Neural cell (in vitro differentiated cells): ENCODE results near the gene POLR1G. TPM values are rescaled to one million over a fixed set of nuclear protein-coding genes. Genes with fewer than 3 reads are reported as not detected.
A peak's percentile ranks its signal among the peaks of the same experiment; 100 is the strongest.

Experiments
- H2AFZ ChIP-seq: fragments of 200-600, 300-800 bp; sonication (generic), shearing (Covaris generic); 2 replicates; pipeline ENCODE4 v1.6.0; 2014; ENCODE audit warnings: low read depth, mild to moderate bottlenecking, antibody characterized with exemption, low read length, moderate library complexity
- H3F3A ChIP-seq: fragments of 200-600 bp; shearing (Covaris generic); 2 replicates; pipeline ENCODE4 v1.6.1; 2016; ENCODE audit warnings: mild to moderate bottlenecking, moderate library complexity, mixed read lengths, antibody characterized with exemption, low read length; ENCODE audit not compliant: insufficient read depth, poor library complexity, severe bottlenecking
- H3K27ac ChIP-seq: fragments of 200-600, 300-800 bp; sonication (generic), shearing (Covaris generic); 2 replicates; pipeline ENCODE4 v1.5.1; 2014; ENCODE audit warnings: mild to moderate bottlenecking, low read length, moderate library complexity
- H3K27me3 ChIP-seq: fragments of 300-800, 200-600 bp; sonication (generic), shearing (Covaris generic); 2 replicates; pipeline ENCODE4 v1.6.0; 2014; ENCODE audit warnings: mild to moderate bottlenecking, low read depth, low read length, moderate library complexity; ENCODE audit not compliant: insufficient read depth
- H3K36me3 ChIP-seq: fragments of 300-800, 200-600 bp; sonication (generic), shearing (Covaris generic); 2 replicates; pipeline ENCODE4 v1.5.1; 2014; ENCODE audit warnings: mild to moderate bottlenecking, antibody characterized with exemption, low read length, moderate library complexity; ENCODE audit not compliant: insufficient read depth
- H3K4me2 ChIP-seq: fragments of 300-800, 200-600 bp; sonication (generic), shearing (Covaris generic); 2 replicates; pipeline ENCODE4 v1.6.0; 2014; ENCODE audit warnings: mild to moderate bottlenecking, low read length
- H3K4me3 ChIP-seq: fragments of 300-800, 200-600 bp; sonication (generic), shearing (Covaris generic); 2 replicates; pipeline ENCODE4 v1.5.1; 2014; ENCODE audit warnings: mild to moderate bottlenecking, low read length, moderate library complexity
- H3K79me2 ChIP-seq: fragments of 200-600 bp; shearing (Covaris generic); replicated peaks from 2 replicates; pipeline ENCODE4 v1.6.0; 2014; ENCODE audit warnings: mild to moderate bottlenecking, low read length, moderate library complexity; ENCODE audit not compliant: insufficient read depth
- H3K9ac ChIP-seq: fragments of 300-800, 200-600 bp; sonication (generic), shearing (Covaris generic); 2 replicates; pipeline ENCODE4 v1.6.1; 2016; ENCODE audit warnings: mild to moderate bottlenecking, low read length, mixed read lengths
- H3K9me2 ChIP-seq: fragments of 200-600 bp; shearing (Covaris generic); 2 replicates; pipeline ENCODE4 v1.6.1; 2016; ENCODE audit warnings: mild to moderate bottlenecking, low read length, mixed read lengths; ENCODE audit not compliant: insufficient read depth
- H3K9me3 ChIP-seq: fragments of 200-600, 300-800 bp; sonication (generic), shearing (Covaris generic); 2 replicates; pipeline ENCODE4 v1.6.1; 2016; ENCODE audit warnings: mild to moderate bottlenecking, mixed run types, low read length, moderate library complexity, mixed read lengths
- H4K20me1 ChIP-seq: fragments of 200-600 bp; shearing (Covaris generic); 2 replicates; pipeline ENCODE4 v1.6.1; 2016; ENCODE audit warnings: mild to moderate bottlenecking, mixed run types; ENCODE audit not compliant: insufficient read depth
- CTCF ChIP-seq: fragments of 450-650 bp; IDR thresholded peaks from 2 replicates; pipeline ENCODE4 v1.5.1; 2014; ENCODE audit warnings: antibody characterized with exemption, mild to moderate bottlenecking, moderate library complexity; ENCODE audit not compliant: poor library complexity, severe bottlenecking
- EP300 ChIP-seq: fragments of 450-650 bp; conservative IDR thresholded peaks from 2 replicates; pipeline ENCODE4 v1.6.1; 2014; ENCODE audit warnings: antibody characterized with exemption, mild to moderate bottlenecking, moderate library complexity; ENCODE audit not compliant: poor library complexity, severe bottlenecking
- EZH2 ChIP-seq: fragments of 200-600, 300-800 bp; shearing (Covaris generic), sonication (generic); IDR thresholded peaks from 2 replicates; pipeline ENCODE4 v1.6.1; 2014; ENCODE audit warnings: antibody characterized with exemption, low read length, borderline replicate concordance, mild to moderate bottlenecking; ENCODE audit not compliant: insufficient read depth, poor library complexity, severe bottlenecking
- MXI1 ChIP-seq: fragments of 450-650 bp; conservative IDR thresholded peaks from 2 replicates; pipeline ENCODE4 v1.6.1; 2014; ENCODE audit warnings: antibody characterized with exemption, mild to moderate bottlenecking; ENCODE audit not compliant: poor library complexity, severe bottlenecking
- POLR2AphosphoS5 ChIP-seq: IDR thresholded peaks from 2 replicates; pipeline ENCODE4 v1.6.1; 2012
- RAD21 ChIP-seq: fragments of 450-650 bp; conservative IDR thresholded peaks from 2 replicates; pipeline ENCODE4 v1.6.1; 2014; ENCODE audit warnings: antibody characterized with exemption, mild to moderate bottlenecking, moderate library complexity
- SMC3 ChIP-seq: fragments of 450-650 bp; conservative IDR thresholded peaks from 2 replicates; pipeline ENCODE4 v1.6.1; 2014; ENCODE audit warnings: antibody characterized with exemption, mild to moderate bottlenecking, moderate library complexity; ENCODE audit not compliant: poor library complexity
- TAF1 ChIP-seq: IDR thresholded peaks from 2 replicates; pipeline ENCODE4 v1.6.1; 2012; ENCODE audit warnings: low read depth
- polyA minus RNA-seq: library from RNA; depleted of rRNA, polyadenylated mRNA; stranded (reverse); fragments of >200 nt; gene quantifications from 2 replicates; pipeline ENCODE4 v1.2.3, GENCODE V29; 2014
- polyA plus RNA-seq: library from polyadenylated mRNA; depleted of rRNA; stranded (reverse); fragments of >200 nt; gene quantifications from 2 replicates; pipeline ENCODE4 v1.2.3, GENCODE V29; 2014
- TF ChIP-seq, protein P1 (sequence below): IDR thresholded peaks from 2 replicates; pipeline ENCODE4 v1.6.1; 2012; ENCODE audit warnings: borderline replicate concordance

The POLR1G gene
- polyA plus RNA-seq (2.3 and 2.4 TPM in 2 replicates), polyA minus RNA-seq (1.7 and 2.2 TPM in 2 replicates)

GRCh38 chr19:45406226-45407090 lies at the start of gene POLR1G:
Gene POLR1G, plus strand, starts transcription at chr19:45406644. Its CDS starts 53 bp downstream, at chr19:45406697.
- Histone ChIP-seq H4K20me1 (no peaks in the 10 kb centered on the region), H3K27ac (peak within 1 kb of the TSS; percentile 88), H3K4me2 (peak within 1 kb of the TSS; percentile 79), H3F3A (no peaks in the 10 kb centered on the region), H3K9me3 (no peaks in the 10 kb centered on the region), H3K4me3 (peak within 1 kb of the TSS; percentile 81), H2AFZ (peak within 1 kb of the TSS; percentile 63), H3K9ac (peak within 1 kb of the TSS; percentile 88), H3K9me2 (no peaks in the 10 kb centered on the region), H3K79me2 (no peaks in the 10 kb centered on the region), H3K36me3 (no peaks in the 10 kb centered on the region), H3K27me3 (peaks cover 40% of the 10 kb centered on the region)
- TF ChIP-seq CTCF (peak; percentile 49), SMC3 (peak; percentile 30), TAF1 (no peak), MXI1 (peak; percentile 98), EP300 (peak; percentile 65), EZH2 (no peak), POLR2AphosphoS5 (peak; percentile 67)
- TF ChIP-seq, protein P1, sequence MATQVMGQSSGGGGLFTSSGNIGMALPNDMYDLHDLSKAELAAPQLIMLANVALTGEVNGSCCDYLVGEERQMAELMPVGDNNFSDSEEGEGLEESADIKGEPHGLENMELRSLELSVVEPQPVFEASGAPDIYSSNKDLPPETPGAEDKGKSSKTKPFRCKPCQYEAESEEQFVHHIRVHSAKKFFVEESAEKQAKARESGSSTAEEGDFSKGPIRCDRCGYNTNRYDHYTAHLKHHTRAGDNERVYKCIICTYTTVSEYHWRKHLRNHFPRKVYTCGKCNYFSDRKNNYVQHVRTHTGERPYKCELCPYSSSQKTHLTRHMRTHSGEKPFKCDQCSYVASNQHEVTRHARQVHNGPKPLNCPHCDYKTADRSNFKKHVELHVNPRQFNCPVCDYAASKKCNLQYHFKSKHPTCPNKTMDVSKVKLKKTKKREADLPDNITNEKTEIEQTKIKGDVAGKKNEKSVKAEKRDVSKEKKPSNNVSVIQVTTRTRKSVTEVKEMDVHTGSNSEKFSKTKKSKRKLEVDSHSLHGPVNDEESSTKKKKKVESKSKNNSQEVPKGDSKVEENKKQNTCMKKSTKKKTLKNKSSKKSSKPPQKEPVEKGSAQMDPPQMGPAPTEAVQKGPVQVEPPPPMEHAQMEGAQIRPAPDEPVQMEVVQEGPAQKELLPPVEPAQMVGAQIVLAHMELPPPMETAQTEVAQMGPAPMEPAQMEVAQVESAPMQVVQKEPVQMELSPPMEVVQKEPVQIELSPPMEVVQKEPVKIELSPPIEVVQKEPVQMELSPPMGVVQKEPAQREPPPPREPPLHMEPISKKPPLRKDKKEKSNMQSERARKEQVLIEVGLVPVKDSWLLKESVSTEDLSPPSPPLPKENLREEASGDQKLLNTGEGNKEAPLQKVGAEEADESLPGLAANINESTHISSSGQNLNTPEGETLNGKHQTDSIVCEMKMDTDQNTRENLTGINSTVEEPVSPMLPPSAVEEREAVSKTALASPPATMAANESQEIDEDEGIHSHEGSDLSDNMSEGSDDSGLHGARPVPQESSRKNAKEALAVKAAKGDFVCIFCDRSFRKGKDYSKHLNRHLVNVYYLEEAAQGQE = peak; percentile 32

DNA sequence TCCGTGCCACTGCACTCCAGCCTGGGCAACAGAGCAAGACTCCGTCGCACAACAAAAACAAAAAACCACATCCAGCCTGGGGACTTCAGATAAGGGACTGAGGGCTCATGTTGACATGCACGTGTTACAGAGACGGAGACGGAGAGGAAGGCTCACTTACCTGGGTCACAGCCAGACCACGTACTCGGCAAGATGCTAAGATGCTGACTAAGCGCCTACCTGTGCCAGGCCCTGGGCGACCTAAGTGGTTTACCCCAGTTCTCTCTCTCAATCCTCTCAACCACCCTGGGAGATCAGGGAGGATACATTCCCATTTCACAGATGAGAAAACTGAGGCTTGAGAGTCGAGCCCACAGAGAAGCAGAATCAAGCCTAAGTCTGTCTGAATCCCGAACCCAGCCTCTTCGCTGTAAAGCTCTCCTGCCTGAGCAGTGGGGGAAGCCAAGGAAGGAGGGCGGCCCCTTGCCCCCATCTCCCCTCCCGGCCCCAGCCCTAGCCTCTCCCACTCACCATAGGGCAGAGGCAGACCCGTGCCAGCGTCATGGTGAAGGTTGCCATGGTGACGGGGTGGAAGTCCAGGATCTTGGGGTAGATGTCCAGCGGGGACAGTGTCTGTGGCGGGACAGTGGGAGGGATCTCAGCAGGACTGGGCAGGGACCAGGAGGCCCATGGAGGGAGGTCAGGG lies 49.5 kb upstream of the POLR1G start:
- Histone ChIP-seq H2AFZ (no peak overlapping the region), H3K27me3 (no peaks in the 10 kb centered on the region), H3K4me2 (no peak overlapping the region), H3K27ac (no peak overlapping the region), H4K20me1 (no peaks in the 10 kb centered on the region), H3K9me3 (no peaks in the 10 kb centered on the region), H3K79me2 (no peaks in the 10 kb centered on the region), H3K9ac (no peak overlapping the region), H3K9me2 (no peaks in the 10 kb centered on the region), H3F3A (no peaks in the 10 kb centered on the region), H3K4me3 (no peak overlapping the region), H3K36me3 (no peaks in the 10 kb centered on the region)
- no peak for TF ChIP-seq POLR2AphosphoS5
- no peak for TF ChIP-seq CTCF
- no peak for TF ChIP-seq SMC3
- no peak for TF ChIP-seq TAF1
- no peak for TF ChIP-seq RAD21
- TF ChIP-seq EP300 = no peak
- no peak for TF ChIP-seq MXI1
- no peak for TF ChIP-seq EZH2
